SJCRH30 (cell line): ENCODE measurements around the gene TRIM69. TPM values are rescaled to one million over a fixed set of nuclear protein-coding genes. Genes with fewer than 3 reads are reported as not detected.

ENCODE experiments used
- DNase-seq, 2 experiments: peaks; one replicate each; pipeline ENCODE4 v3.0.0-alpha.2; 2015 to 2020
- H3K27ac ChIP-seq: fragments of 250-450 bp; sonication (Bioruptor Pico); 2 replicates; pipeline ENCODE4 v1.5.1; 2020; ENCODE audit warnings: mild to moderate bottlenecking, moderate library complexity
- H3K27me3 ChIP-seq: fragments of 250-450 bp; sonication (Bioruptor Pico); 2 replicates; pipeline ENCODE4 v1.5.1; 2020; ENCODE audit warnings: mild to moderate bottlenecking, moderate library complexity
- H3K36me3 ChIP-seq: fragments of 250-450 bp; sonication (Bioruptor Pico); 2 replicates; pipeline ENCODE4 v1.5.1; 2020; ENCODE audit warnings: mild to moderate bottlenecking, moderate library complexity
- H3K4me1 ChIP-seq: fragments of 250-450 bp; sonication (Bioruptor Pico); 2 replicates; pipeline ENCODE4 v1.5.1; 2020; ENCODE audit warnings: mild to moderate bottlenecking, moderate library complexity
- H3K4me3 ChIP-seq: fragments of 250-450 bp; sonication (Bioruptor Pico); 2 replicates; pipeline ENCODE4 v1.5.1; 2020; ENCODE audit warnings: mild to moderate bottlenecking, moderate library complexity
- H3K9me3 ChIP-seq: fragments of 250-450 bp; sonication (Bioruptor Pico); replicated peaks from 2 replicates; pipeline ENCODE4 v1.5.1; 2020; ENCODE audit warnings: mild to moderate bottlenecking, moderate library complexity
- total RNA-seq: library from RNA; depleted of rRNA; stranded (reverse); fragments of >200 nt; shearing (Covaris generic); gene quantifications from 2 replicates; pipeline ENCODE4 v1.2.3, GENCODE V29; 2014

TRIM69 gene
- total RNA-seq, 1 experiment from 2014 or later = 15.7 TPM

GRCh38 chr15:44792715-44793114, 56.4 kb downstream of the TRIM69 start:
- Histone ChIP-seq H3K27me3 (0 out of 2 replicates have a peak, but pooled peaks cover 2% of the 10 kb centered on the region), H3K4me1 (peaks cover under 1% of the 10 kb centered on the region), H3K27ac (no peak overlapping the region), H3K9me3 (no peaks in the 10 kb centered on the region), H3K36me3 (no peaks in the 10 kb centered on the region), H3K4me3 (no peak overlapping the region)
- DNase-seq = no peak

- Histone ChIP-seq H3K27ac (no peak overlapping the region), H3K4me3 (no peak overlapping the region), H3K27me3 (0 out of 2 replicates have a peak, but pooled peaks cover 2% of the 10 kb centered on the region), H3K4me1 (peaks cover 12% of the 10 kb centered on the region), H3K36me3 (no peaks in the 10 kb centered on the region), H3K9me3 (no peaks in the 10 kb centered on the region)
- no peak for DNase-seq
Observed at GRCh38 chr15:44794072-44794471, 57.7 kb downstream of the TRIM69 start.

- no peak for DNase-seq
- Histone ChIP-seq H3K27ac (no peak overlapping the region), H3K4me1 (peaks cover 20% of the 10 kb centered on the region), H3K4me3 (no peak overlapping the region), H3K9me3 (0 out of 2 replicates have a peak, but pooled peaks cover 2% of the 10 kb centered on the region), H3K36me3 (no peaks in the 10 kb centered on the region), H3K27me3 (0 out of 2 replicates have a peak, but pooled peaks cover 2% of the 10 kb centered on the region)
Observed at GRCh38 chr15:44796508-44796907, 60.2 kb downstream of the TRIM69 start.

GRCh38 chr15:44798826-44799225, 62.5 kb downstream of the TRIM69 start:
- no peak overlapping the region for H3K27ac ChIP-seq
- H3K27me3 ChIP-seq = peaks cover 7% of the 10 kb centered on the region; the same call in 1 of the 2 replicates
- no peak overlapping the region for H3K4me3 ChIP-seq
- H3K9me3 ChIP-seq = peaks cover 2% of the 10 kb centered on the region; the same call in 1 of the 2 replicates
- H3K36me3 ChIP-seq = no peaks in the 10 kb centered on the region
- peaks cover 20% of the 10 kb centered on the region for H3K4me1 ChIP-seq
- DNase-seq = peak; percentile 65 to 85

- Histone ChIP-seq H3K36me3 (no peaks in the 10 kb centered on the region), H3K4me1 (peaks cover 20% of the 10 kb centered on the region), H3K4me3 (no peak overlapping the region), H3K9me3 (peaks cover 2% of the 10 kb centered on the region; the same call in 1 of the 2 replicates), H3K27me3 (peaks cover 7% of the 10 kb centered on the region), H3K27ac (no peak overlapping the region)
- no peak for DNase-seq
Observed at GRCh38 chr15:44801364-44801763, 65.0 kb downstream of the TRIM69 start.

- Histone ChIP-seq H3K4me1 (peaks cover 20% of the 10 kb centered on the region), H3K27me3 (peaks cover 7% of the 10 kb centered on the region), H3K4me3 (no peak overlapping the region)
Observed at GRCh38 chr15:44801797-44802196, 65.5 kb downstream of the TRIM69 start.

GRCh38 chr15:44802336-44802735, 66.0 kb downstream of the TRIM69 start:
- Histone ChIP-seq H3K9me3 (peaks cover 5% of the 10 kb centered on the region; the same call in 1 of the 2 replicates), H3K27me3 (peaks cover 7% of the 10 kb centered on the region), H3K4me3 (no peak overlapping the region), H3K36me3 (no peaks in the 10 kb centered on the region), H3K27ac (no peak overlapping the region), H3K4me1 (peaks cover 20% of the 10 kb centered on the region)
- DNase-seq = no peak

More at GRCh38 chr15:44801797-44802196, 65.5 kb downstream of the TRIM69 start:
- DNase-seq = no peak
- Histone ChIP-seq H3K9me3 (peaks cover 4% of the 10 kb centered on the region; the same call in 1 of the 2 replicates), H3K27ac (no peak overlapping the region), H3K36me3 (no peaks in the 10 kb centered on the region)

- no peak overlapping the region for H3K27ac ChIP-seq
- no peaks in the 10 kb centered on the region for H3K36me3 ChIP-seq
- no peak overlapping the region for H3K4me3 ChIP-seq
- peaks cover 4% of the 10 kb centered on the region; the same call in 1 of the 2 replicates for H3K4me1 ChIP-seq
- H3K9me3 ChIP-seq = peaks cover 5% of the 10 kb centered on the region; the same call in 1 of the 2 replicates
- DNase-seq = no peak
- peaks cover 7% of the 10 kb centered on the region for H3K27me3 ChIP-seq
Observed at GRCh38 chr15:44804298-44805046, 68.1 kb downstream of the TRIM69 start.

- Histone ChIP-seq H3K4me3 (no peak overlapping the region), H3K27me3 (no peaks in the 10 kb centered on the region; the same call in 1 of the 2 replicates), H3K9me3 (0 out of 2 replicates have a peak, but pooled peaks cover 2% of the 10 kb centered on the region)
Observed at GRCh38 chr15:44808557-44808956, 72.2 kb downstream of the TRIM69 start.

GRCh38 chr15:44810237-44810636, 73.9 kb downstream of the TRIM69 start:
- Histone ChIP-seq H3K27ac (no peak overlapping the region), H3K27me3 (no peaks in the 10 kb centered on the region), H3K4me1 (no peaks in the 10 kb centered on the region), H3K9me3 (0 out of 2 replicates have a peak, but pooled peaks cover 2% of the 10 kb centered on the region), H3K36me3 (no peaks in the 10 kb centered on the region), H3K4me3 (no peak overlapping the region)
- no peak for DNase-seq

More at GRCh38 chr15:44808557-44808956, 72.2 kb downstream of the TRIM69 start:
- H3K36me3 ChIP-seq = no peaks in the 10 kb centered on the region
- H3K4me1 ChIP-seq = no peaks in the 10 kb centered on the region
- DNase-seq = no peak
- no peak overlapping the region for H3K27ac ChIP-seq

GRCh38 chr15:44811337-44811736, 75.0 kb downstream of the TRIM69 start:
- no peak for DNase-seq
- Histone ChIP-seq H3K4me1 (no peaks in the 10 kb centered on the region), H3K27ac (no peak overlapping the region), H3K27me3 (no peaks in the 10 kb centered on the region), H3K9me3 (0 out of 2 replicates have a peak, but pooled peaks cover 2% of the 10 kb centered on the region), H3K4me3 (no peak overlapping the region), H3K36me3 (no peaks in the 10 kb centered on the region)

- Histone ChIP-seq H3K4me1 (no peaks in the 10 kb centered on the region), H3K36me3 (no peaks in the 10 kb centered on the region), H3K27me3 (no peaks in the 10 kb centered on the region), H3K27ac (no peak overlapping the region), H3K4me3 (no peak overlapping the region), H3K9me3 (no peaks in the 10 kb centered on the region)
- no peak for DNase-seq
Observed at GRCh38 chr15:44812029-44812517, 75.7 kb downstream of the TRIM69 start.

- Histone ChIP-seq H3K4me1 (no peaks in the 10 kb centered on the region), H3K27ac (no peak overlapping the region), H3K27me3 (no peaks in the 10 kb centered on the region), H3K9me3 (no peaks in the 10 kb centered on the region), H3K36me3 (no peaks in the 10 kb centered on the region), H3K4me3 (no peak overlapping the region)
- no peak for DNase-seq
Observed at GRCh38 chr15:44813231-44813630, 76.9 kb downstream of the TRIM69 start.
